ENCODE measurements around the gene TCHH.

DNA sequence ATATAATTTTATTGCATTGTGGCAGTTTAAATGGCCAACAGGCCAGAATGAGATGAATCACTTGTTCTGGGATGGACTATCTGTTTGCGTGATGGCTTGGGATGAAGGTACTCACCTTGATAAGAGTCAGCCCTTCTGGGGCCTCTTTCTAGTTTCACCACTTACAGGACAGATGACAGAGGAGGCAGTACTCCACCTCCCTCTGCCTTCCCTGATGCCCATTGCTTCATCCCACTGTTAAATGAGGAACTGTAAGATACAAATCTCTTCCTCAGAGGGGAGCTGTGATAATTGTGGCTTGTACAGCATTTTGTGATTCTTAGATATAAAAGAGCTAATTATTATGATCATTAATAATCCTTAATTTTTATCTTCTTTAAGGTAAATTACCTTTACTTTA, 3.7 kb upstream of the TCHH start:
- TF ChIP-seq POLR2AphosphoS5 (IDR thresholded peaks at IDR 0.05; ENCODE audit: low read depth, low read length) = no peak
- no peak for TF ChIP-seq TAF1 (IDR thresholded peaks at IDR 0.05; ENCODE audit: borderline replicate concordance, insufficient read depth, low read length)
- TF ChIP-seq, protein P1, sequence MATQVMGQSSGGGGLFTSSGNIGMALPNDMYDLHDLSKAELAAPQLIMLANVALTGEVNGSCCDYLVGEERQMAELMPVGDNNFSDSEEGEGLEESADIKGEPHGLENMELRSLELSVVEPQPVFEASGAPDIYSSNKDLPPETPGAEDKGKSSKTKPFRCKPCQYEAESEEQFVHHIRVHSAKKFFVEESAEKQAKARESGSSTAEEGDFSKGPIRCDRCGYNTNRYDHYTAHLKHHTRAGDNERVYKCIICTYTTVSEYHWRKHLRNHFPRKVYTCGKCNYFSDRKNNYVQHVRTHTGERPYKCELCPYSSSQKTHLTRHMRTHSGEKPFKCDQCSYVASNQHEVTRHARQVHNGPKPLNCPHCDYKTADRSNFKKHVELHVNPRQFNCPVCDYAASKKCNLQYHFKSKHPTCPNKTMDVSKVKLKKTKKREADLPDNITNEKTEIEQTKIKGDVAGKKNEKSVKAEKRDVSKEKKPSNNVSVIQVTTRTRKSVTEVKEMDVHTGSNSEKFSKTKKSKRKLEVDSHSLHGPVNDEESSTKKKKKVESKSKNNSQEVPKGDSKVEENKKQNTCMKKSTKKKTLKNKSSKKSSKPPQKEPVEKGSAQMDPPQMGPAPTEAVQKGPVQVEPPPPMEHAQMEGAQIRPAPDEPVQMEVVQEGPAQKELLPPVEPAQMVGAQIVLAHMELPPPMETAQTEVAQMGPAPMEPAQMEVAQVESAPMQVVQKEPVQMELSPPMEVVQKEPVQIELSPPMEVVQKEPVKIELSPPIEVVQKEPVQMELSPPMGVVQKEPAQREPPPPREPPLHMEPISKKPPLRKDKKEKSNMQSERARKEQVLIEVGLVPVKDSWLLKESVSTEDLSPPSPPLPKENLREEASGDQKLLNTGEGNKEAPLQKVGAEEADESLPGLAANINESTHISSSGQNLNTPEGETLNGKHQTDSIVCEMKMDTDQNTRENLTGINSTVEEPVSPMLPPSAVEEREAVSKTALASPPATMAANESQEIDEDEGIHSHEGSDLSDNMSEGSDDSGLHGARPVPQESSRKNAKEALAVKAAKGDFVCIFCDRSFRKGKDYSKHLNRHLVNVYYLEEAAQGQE (IDR thresholded peaks at IDR 0.05; ENCODE audit: insufficient read depth in 1 of 2, low read depth in 2 of 2, low read length in 2 of 2) = no peak
- no peak for TF ChIP-seq SIN3A (IDR thresholded peaks at IDR 0.05; ENCODE audit: borderline replicate concordance, insufficient read depth, low read length)
